Left ventricle myocardium inferior (tissue), 1 donor: ENCODE results near the gene DYNC2I2. TPM values are rescaled to one million over a fixed set of nuclear protein-coding genes. Genes with fewer than 3 reads are reported as not detected.
"Not testable (repeated sequence)": the region's sequence is repeated elsewhere in the genome, so short reads cannot be mapped to it uniquely, and the experiment has no call there.

Experiments
- DNase-seq: peaks from one replicate; pipeline ENCODE4 v3.0.0-alpha.2; 2020
- H3K27ac ChIP-seq: fragments of 200-600 bp; replicated peaks from 2 replicates; pipeline ENCODE4 v1.8.0; 2021
- H3K27me3 ChIP-seq: fragments of 200-600 bp; 2 replicates; pipeline ENCODE4 v1.8.0; 2021; ENCODE audit warnings: low read depth
- H3K36me3 ChIP-seq: fragments of 200-600 bp; 2 replicates; pipeline ENCODE4 v1.8.0; 2021
- H3K4me1 ChIP-seq: fragments of 200-600 bp; 2 replicates; pipeline ENCODE4 v1.8.0; 2021
- H3K4me3 ChIP-seq: fragments of 200-600 bp; 2 replicates; pipeline ENCODE4 v1.8.0; 2021; ENCODE audit warnings: mild to moderate bottlenecking, moderate library complexity
- H3K9me3 ChIP-seq: fragments of 200-600 bp; replicated peaks from 2 replicates; pipeline ENCODE4 v1.8.0; 2021
- CTCF ChIP-seq: fragments of 200-600 bp; IDR thresholded peaks from 2 replicates; pipeline ENCODE4 v1.8.0; 2021; ENCODE audit warnings: antibody characterized with exemption, mild to moderate bottlenecking, borderline replicate concordance
- intact Hi-C: fragments of 100-400 bp; cut with micrococcal nuclease; formaldehyde crosslinking; loops from one replicate; pipeline ENCODE4 v1.11.0; 2022
- total RNA-seq: library from RNA; stranded (reverse); fragmentation: NEBNext Ultra II Directional; extraction: Animal tissue kit (Norgen Biotek cat#: 25700); gene quantifications from one replicate; pipeline ENCODE4 v1.2.1, GENCODE V29; 2021
- donor health status: DM: no; HTN: yes; CAD: no; lungs with severe emphysema.

DYNC2I2 gene
- total RNA-seq, 1 donor from 2014 or later = 32.7 TPM

GRCh38 chr9:128657796-128658195 lies 1.1 kb upstream of the DYNC2I2 start:
- Histone ChIP-seq H3K4me1 (peaks cover 16% of the 10 kb centered on the region), H3K9me3 (no peaks in the 10 kb centered on the region), H3K27me3 (no peaks in the 10 kb centered on the region), H3K4me3 (no peak overlapping the region), H3K27ac (no peak overlapping the region), H3K36me3 (no peaks in the 10 kb centered on the region)
- no peak for DNase-seq
- intact Hi-C loops = no loop called here
- TF ChIP-seq CTCF = no peak

- H3K27me3 ChIP-seq = no peaks in the 10 kb centered on the region
- no peaks in the 10 kb centered on the region for H3K9me3 ChIP-seq
- H3K36me3 ChIP-seq = no peaks in the 10 kb centered on the region
- intact Hi-C loops = no loop called here
- DNase-seq = no peak
- peaks cover 16% of the 10 kb centered on the region for H3K4me1 ChIP-seq
- H3K4me3 ChIP-seq = peak overlapping the region; percentile 76
- no peak for TF ChIP-seq CTCF
- H3K27ac ChIP-seq = peak overlapping the region; percentile 98
Measured at GRCh38 chr9:128657344-128657704, 677 bp upstream of the DYNC2I2 start.

GRCh38 chr9:128654481-128654880 lies 2.2 kb downstream of the DYNC2I2 start:
- H3K9me3 ChIP-seq = no peaks in the 10 kb centered on the region
- no peaks in the 10 kb centered on the region for H3K36me3 ChIP-seq
- H3K27me3 ChIP-seq = no peaks in the 10 kb centered on the region
- no peak for TF ChIP-seq CTCF
- no peak overlapping the region for H3K4me3 ChIP-seq
- peaks cover 16% of the 10 kb centered on the region for H3K4me1 ChIP-seq
- intact Hi-C loops = no loop called here
- DNase-seq = no peak
- no peak overlapping the region for H3K27ac ChIP-seq

- H3K36me3 ChIP-seq = no peaks in the 10 kb centered on the region
- H3K4me1 ChIP-seq = peaks cover 16% of the 10 kb centered on the region
- H3K4me3 ChIP-seq = no peak overlapping the region
- H3K27me3 ChIP-seq = no peaks in the 10 kb centered on the region
- H3K9me3 ChIP-seq = no peaks in the 10 kb centered on the region
- intact Hi-C loops = no loop called here
- H3K27ac ChIP-seq = no peak overlapping the region
- no peak for TF ChIP-seq CTCF
- no peak for DNase-seq
Measured at GRCh38 chr9:128653908-128654307, 2.7 kb downstream of the DYNC2I2 start.

GRCh38 chr9:128651798-128652197 lies 4.8 kb downstream of the DYNC2I2 start:
- no peak overlapping the region for H3K27ac ChIP-seq
- H3K4me3 ChIP-seq = no peak overlapping the region
- H3K27me3 ChIP-seq = no peaks in the 10 kb centered on the region
- no peaks in the 10 kb centered on the region for H3K36me3 ChIP-seq
- intact Hi-C loops = no loop called here
- DNase-seq = no peak
- no peaks in the 10 kb centered on the region for H3K9me3 ChIP-seq
- TF ChIP-seq CTCF = no peak
- H3K4me1 ChIP-seq = peaks cover 12% of the 10 kb centered on the region

- H3K4me1 ChIP-seq, H3K27me3 ChIP-seq, DNase-seq, intact Hi-C loops, H3K9me3 ChIP-seq, H3K36me3 ChIP-seq, H3K4me3 ChIP-seq, H3K27ac ChIP-seq: not testable (repeated sequence)
- peak; percentile 32 for TF ChIP-seq CTCF
Measured at GRCh38 chr9:128648206-128648605, 8.4 kb downstream of the DYNC2I2 start.
